ENCODE measurements around the gene XG. TPM values are rescaled to one million over a fixed set of nuclear protein-coding genes. Genes with fewer than 3 reads are reported as not detected.

XG gene
- total RNA-seq, 1 donor from 2014 or later: 7.5 TPM

Other genes starting within 250 kb of the XG start
- 97.7 TPM for gene CD99, start 60.7 kb upstream of the XG start, total RNA-seq
- 10.7 TPM for gene GYG2, start 76.9 kb downstream of the XG start, total RNA-seq
- gene ARSD, start 177.3 kb downstream of the XG start, total RNA-seq: 13.0 TPM

All from skin of body (tissue), 1 donor.